GM12801 (cell line): ENCODE measurements around the gene MRPS6.

Experiments
- TF ChIP-seq, protein P1 (sequence below): IDR thresholded peaks from one replicate; pipeline ENCODE4 v1.5.1; 2011; ENCODE audit warnings: control low read depth; ENCODE audit not compliant: insufficient read length; ENCODE audit errors: extremely low read depth

Gene MRPS6

DNA sequence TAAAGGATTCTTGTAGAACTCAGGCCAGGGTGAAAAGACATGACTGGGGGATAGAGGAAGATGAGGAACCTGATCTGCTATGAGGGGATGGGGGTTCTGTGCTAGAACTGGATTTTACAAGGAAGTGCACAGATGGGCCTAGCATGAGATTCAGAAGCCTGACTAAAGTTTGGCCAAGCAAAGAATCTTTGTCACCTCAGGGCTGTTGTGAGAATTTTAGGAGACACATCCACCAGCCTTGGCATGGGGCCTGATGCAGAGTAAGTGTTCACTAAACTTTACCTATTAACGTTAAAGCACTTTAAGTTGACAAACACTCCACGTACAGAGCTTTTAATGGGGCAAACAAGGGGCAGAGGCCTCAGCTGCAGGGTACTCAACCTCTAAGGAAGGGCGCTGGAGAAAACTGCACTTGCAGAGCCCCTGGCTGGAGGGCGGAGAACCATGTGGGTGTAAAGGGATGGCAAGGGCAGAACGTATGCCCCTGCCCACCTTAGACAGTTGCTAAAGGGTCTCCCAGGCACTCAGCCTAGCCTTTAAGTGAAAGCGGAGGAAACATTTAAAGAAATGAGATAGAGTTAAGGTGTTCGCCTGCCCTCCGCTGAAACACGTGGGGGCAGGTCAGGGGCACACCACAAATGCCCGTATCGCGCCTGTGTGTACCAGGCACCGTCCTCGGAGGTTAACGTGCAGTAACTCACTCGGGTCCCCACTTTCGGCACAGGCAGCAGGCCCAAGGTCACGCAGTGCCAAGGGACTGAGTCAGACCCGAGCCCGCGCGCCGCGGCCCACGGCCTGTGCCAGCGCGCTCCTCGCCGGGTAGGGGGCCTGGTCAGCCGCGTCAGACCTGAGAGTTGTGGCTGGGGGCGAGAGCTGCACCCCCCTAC, 990 bp upstream of the MRPS6 start:
- TF ChIP-seq, protein P1, sequence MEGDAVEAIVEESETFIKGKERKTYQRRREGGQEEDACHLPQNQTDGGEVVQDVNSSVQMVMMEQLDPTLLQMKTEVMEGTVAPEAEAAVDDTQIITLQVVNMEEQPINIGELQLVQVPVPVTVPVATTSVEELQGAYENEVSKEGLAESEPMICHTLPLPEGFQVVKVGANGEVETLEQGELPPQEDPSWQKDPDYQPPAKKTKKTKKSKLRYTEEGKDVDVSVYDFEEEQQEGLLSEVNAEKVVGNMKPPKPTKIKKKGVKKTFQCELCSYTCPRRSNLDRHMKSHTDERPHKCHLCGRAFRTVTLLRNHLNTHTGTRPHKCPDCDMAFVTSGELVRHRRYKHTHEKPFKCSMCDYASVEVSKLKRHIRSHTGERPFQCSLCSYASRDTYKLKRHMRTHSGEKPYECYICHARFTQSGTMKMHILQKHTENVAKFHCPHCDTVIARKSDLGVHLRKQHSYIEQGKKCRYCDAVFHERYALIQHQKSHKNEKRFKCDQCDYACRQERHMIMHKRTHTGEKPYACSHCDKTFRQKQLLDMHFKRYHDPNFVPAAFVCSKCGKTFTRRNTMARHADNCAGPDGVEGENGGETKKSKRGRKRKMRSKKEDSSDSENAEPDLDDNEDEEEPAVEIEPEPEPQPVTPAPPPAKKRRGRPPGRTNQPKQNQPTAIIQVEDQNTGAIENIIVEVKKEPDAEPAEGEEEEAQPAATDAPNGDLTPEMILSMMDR = no peak

DNA sequence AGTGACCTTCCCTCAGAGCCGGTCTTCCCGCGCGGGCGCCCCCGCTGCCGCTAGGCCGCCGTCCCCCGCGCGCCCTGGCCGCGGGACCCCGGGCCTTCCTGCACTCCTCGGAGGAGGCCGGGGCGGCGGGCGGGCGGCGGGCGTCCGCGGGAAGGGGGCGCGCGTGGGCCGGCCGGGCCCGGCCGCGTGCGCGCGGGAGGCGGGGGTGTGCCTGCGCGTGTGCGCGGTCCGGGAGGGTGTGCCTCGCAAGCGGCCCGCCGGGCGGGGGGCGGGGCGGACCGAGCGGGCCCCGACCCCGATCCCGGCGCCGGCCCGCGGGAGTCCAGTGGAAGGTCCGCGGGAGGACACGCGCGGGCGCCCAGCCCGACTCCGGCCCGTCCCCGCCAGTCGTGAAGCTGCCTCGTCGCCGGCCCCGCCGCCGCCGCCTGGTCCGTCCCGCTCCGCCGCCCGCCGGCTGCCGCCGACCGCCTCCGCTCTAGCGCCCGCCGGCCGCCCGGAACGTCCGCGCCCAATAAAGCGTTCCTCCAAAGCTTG, 438 bp downstream of the MRPS6 start:
- TF ChIP-seq, protein P1 = no peak

DNA sequence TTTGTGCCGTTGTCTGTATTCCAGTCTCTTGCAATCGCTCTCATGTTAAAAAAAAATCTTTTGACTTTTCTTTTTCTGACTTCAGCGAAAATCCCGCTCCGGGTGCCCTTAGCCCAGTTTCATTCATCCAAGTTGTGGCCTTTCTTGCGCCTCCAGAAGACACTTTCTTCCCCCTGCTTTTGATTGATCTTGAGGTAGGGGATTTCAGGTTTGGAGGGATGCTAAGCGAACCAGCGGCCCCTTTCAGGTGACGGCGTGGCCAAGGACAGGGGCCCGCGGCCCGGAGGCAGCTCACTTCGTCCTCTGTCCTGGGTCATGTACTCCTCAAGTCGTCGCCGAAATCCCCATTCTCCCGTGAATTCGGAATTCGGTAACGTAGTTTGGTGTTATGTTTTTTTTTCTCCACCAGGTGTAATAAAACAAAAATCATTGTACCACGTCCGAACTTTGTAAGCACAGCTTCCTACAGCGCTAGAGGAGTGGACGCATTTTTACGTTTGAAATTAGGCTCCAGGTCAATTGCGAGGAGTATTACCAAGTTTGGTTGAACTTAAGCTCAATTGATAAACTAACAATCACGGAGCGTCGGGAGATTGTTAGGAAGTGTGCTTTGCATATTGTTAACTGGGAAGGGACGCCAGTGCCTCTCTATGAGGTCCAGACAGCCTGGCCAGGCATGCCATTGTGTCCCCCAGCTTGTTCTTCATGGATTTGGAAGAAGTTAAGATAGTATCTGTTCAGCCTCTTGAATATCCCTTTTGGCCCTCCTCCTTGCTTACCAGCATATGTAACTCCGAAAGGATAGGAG, 1.1 kb downstream of the MRPS6 start:
- TF ChIP-seq, protein P1 = no peak

DNA sequence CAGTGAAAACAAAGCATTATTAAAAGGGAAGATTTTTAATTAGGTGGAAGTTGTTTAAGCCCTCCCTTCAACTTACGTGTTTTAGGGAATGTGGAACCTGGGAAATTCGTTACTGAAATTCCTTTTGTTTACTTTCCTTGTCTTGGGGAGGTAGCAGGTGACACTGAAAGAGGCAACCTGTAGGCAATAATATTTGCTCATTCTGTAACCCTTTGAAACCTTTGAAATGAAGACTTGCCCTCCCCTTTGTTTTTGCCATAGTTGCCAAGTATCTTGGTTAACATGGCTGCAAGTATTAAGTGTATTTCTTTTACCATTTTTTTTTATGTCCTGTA, 1.7 kb downstream of the MRPS6 start:
- TF ChIP-seq, protein P1 = no peak

DNA sequence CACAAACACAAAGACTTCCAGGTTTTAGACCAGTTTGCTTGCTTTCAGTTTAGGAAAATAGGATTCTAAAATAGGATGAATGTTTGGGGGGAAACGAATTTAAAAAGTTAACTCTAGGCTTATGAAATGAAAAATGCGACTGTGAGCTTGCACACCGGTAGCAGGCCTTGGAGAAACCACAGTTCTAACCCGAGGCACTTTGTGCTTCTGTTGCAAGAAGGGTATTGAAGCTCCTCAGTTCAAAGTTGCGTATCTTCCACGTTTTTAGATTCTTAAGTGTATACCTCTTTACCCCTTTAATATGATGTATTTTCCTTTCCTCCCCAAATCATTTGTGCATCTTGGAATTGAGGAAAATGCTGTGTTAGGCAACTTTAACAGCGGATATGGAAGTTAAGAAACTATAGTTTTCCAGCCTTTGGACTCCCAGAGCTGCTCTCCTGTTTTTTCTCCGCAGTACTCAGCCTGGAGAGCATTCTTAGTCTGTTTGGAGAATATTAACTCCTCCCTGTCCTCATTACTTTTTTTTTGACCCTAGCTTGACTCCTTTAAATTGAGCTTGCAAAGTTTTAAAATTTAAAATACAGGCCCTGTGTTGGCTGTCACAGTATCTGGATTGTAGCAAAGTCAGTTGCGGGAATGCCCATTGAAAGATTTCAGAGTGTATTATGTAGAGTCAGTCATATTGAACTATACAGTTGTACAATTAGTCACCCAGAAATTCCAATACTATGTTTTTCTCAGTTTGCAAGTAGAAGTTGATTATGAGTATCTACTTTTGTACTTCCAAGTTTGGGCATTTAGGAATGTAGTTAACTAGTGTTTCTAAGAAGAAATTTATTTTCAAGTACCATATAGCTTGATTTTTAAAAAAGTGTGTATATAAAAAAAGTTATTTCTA, 2.6 kb downstream of the MRPS6 start:
- TF ChIP-seq, protein P1 = no peak

DNA sequence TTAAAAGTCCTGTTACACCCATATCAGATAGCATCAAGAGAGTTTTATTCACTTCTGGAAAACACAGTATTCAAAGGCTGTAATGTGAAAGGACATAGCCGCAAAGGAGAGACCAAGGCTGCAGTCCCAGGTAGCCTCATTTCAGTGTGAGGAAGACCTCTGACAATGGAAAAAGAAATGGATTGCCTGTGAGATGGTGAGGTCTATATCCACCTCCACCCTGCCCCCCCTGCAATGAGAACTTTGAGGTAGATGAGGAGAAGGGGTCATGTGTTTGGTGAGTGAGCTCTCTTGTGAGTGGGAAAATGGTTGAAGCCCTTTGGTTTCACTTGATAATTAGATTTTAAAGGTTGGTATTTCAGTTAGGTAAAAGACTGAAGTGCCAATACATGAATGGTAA, 3.5 kb downstream of the MRPS6 start:
- TF ChIP-seq, protein P1 = no peak
